SK-N-MC (cell line): ENCODE results near the gene ZKSCAN3.

Source experiments
- FOXP2 ChIP-seq: optimal IDR thresholded peaks from 2 replicates; pipeline ENCODE3; 2011; ENCODE audit warnings: mild to moderate bottlenecking, moderate library complexity; ENCODE audit not compliant: insufficient read depth; ENCODE audit errors: extremely low read length, control extremely low read depth
- POLR2AphosphoS5 ChIP-seq: IDR thresholded peaks from 2 replicates; pipeline ENCODE4 v1.6.1; 2012; ENCODE audit warnings: mild to moderate bottlenecking, low read depth, low read length, borderline replicate concordance

GRCh38 chr6:28312939-28313338 is 36.8 kb upstream of the ZKSCAN3 start:
- TF ChIP-seq POLR2AphosphoS5 (no peak), FOXP2 (no peak)
